ENCODE measurements around the gene ADCY6. TPM values are rescaled to one million over a fixed set of nuclear protein-coding genes. Genes with fewer than 3 reads are reported as not detected.

The ADCY6 gene
- polyA plus RNA-seq, 3 donors, result 17.9 to 62.3 (median 28.0) TPM

- H3K27ac ChIP-seq (ENCODE audit: low read depth, low read length), result no peak overlapping the region
- 9 to 13% (median 12%) methylated on average over 21 of the region's 21 CpGs for WGBS, 3 donors
Measured at GRCh38 chr12:48717252-48717695, 71.6 kb downstream of the ADCY6 start.

DNA sequence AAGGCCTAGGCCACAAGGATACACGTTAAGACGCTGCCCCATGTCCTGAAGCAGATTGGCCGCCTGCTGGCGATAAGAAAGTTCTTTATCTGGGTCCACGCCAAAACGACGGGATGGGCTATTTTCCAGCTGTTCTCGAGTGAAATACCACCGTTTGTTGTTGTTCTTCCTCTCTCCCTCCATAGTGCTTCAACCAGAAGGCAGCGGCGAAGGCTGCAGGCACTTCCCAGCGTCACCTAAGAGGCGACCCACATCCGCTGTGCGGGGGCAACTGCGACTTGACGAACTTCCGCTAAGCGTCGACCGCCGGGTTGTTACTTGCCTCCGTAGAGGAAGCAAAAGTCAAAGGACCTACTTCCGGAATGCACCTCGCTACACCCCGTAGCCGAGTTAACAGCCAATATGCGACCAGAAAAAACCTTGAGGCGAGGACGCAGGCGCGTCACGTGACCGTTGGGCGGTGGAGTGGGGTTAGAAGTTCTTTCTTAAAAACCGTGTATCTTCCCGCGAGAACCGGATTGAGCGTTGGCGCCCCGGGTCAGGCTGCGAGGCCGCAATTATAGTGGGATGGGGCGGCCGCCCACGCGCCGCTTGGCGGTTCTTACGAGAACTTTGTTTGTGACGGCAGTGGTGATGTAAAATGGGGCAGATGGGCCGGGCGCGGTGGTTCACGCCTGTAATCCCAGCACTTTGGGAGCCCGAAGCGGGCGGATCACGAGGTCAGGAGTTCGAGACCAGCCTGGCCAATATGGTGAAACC, 72.2 kb downstream of the ADCY6 start, which contains the start of gene CCNT1:
TSS of gene CCNT1 (minus strand) at position 215 of the 759 bp plus-strand sequence. CDS start at position 183, 32 bp downstream.
- peak within 1 kb of the TSS; percentile 92 for H3K27ac ChIP-seq (ENCODE audit: low read depth, low read length)
- 0 to 1% (median 1%) methylated on average over 61 of the region's 61 CpGs for WGBS, 3 donors

Other genes starting within 250 kb of the ADCY6 start
- gene LALBA, start 219.0 kb downstream of the ADCY6 start, polyA plus RNA-seq, result not detected
- 10 to 100 TPM; 14.5 to 20.6 (median 15.0) TPM for gene KANSL2, start 106.9 kb downstream of the ADCY6 start, polyA plus RNA-seq
- gene CCNT1, start 72.4 kb downstream of the ADCY6 start, polyA plus RNA-seq, result 1 to 10 TPM; 4.6 to 8.0 (median 5.4) TPM
- 10 to 100 TPM in 1 of 3 donors, 1 to 10 TPM in 2; 3.1 to 16.6 (median 6.9) TPM for gene CACNB3, start 29.4 kb upstream of the ADCY6 start, polyA plus RNA-seq
- gene DDX23, start 63.1 kb upstream of the ADCY6 start, polyA plus RNA-seq, result 10 to 100 TPM; 33.2 to 42.7 (median 33.4) TPM
- gene RND1, start 76.8 kb upstream of the ADCY6 start, polyA plus RNA-seq, result 10 to 100 TPM in 1 of 3 donors, 1 to 10 TPM in 2; 2.1 to 12.4 (median 9.0) TPM
- gene FKBP11, start 136.4 kb upstream of the ADCY6 start, polyA plus RNA-seq, result 100 to 1,000 TPM in 1 of 3 donors, 10 to 100 TPM in 2; 30.5 to 156 (median 45.0) TPM
- 10 to 100 TPM; 26.8 to 73.8 (median 68.1) TPM for gene ARF3, start 168.4 kb upstream of the ADCY6 start, polyA plus RNA-seq
- 1 to 10 TPM in 1 of 3 donors, under 1 TPM in 2; 0.17 to 1.9 (median 0.70) TPM for gene WNT10B, start 182.6 kb upstream of the ADCY6 start, polyA plus RNA-seq
- gene WNT1, start 189.2 kb upstream of the ADCY6 start, polyA plus RNA-seq, result not detected
- gene DDN, start 210.3 kb upstream of the ADCY6 start, polyA plus RNA-seq, result under 1 TPM in 2 of 3 donors, not detected in 1; 0.10 to 0.12 TPM
- 10 to 100 TPM; 33.6 to 59.4 (median 54.5) TPM for gene PRKAG1, start 229.7 kb upstream of the ADCY6 start, polyA plus RNA-seq